ENCODE measurements around the gene TYRO3.

The TYRO3 gene

GRCh38 chr15:41603941-41604911, 45.2 kb downstream of the TYRO3 start:
- peak; percentile 66 for DNase-seq (ENCODE audit: low spot score)

DNA sequence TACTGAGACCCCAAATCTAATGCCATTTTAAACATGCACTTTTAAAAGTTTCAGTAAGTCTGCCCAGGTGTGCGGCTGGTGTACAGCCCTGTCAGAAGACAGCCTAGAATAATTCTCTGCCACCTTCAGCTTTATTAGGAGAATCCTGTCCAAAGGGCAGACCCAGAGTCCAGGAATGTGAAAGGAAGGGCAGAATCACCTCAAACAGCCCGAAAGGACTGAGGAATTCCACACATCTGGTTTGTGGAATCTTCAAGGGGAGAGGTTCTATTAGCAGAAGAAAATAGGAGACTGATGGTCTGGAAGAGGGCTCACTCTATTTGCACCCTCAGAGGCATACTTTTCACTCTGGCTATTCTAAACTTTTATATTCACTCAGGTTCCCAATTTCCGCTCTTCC, 46.6 kb downstream of the TYRO3 start:
- no peak for DNase-seq (ENCODE audit: low spot score)

- no peak for DNase-seq (ENCODE audit: low spot score)
These were observed 48.0 kb downstream of the TYRO3 start for GRCh38 chr15:41606997-41607396.

- DNase-seq (ENCODE audit: low spot score): no peak
These were observed 50.1 kb downstream of the TYRO3 start for GRCh38 chr15:41609123-41609522.

DNA sequence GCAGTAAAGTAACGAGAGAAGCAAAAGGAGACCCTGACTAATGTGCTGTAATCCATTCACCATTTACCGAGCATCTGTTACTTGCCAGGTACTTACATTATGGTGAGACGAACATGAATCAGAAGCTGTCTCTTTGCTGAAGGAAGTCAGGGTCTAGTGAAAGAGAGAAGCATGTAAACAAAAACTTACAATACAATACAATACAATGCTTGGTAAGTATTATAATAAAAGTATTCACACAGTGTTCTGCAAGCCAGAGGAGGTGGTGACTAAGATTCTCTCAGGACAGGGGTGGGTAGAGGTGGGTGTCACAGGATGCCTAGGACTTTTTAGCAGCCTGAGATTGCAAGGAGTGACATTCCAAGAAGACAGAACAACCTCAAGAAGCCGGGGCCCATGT, 51.0 kb downstream of the TYRO3 start:
- no peak for DNase-seq (ENCODE audit: low spot score)

GRCh38 chr15:41620536-41621199, 61.7 kb downstream of the TYRO3 start:
- DNase-seq (ENCODE audit: low spot score): no peak

GRCh38 chr15:41621200-41622193, 62.5 kb downstream of the TYRO3 start:
- DNase-seq (ENCODE audit: low spot score): peak; percentile 77

- DNase-seq (ENCODE audit: low spot score): no peak
These were observed 63.9 kb downstream of the TYRO3 start for GRCh38 chr15:41622901-41623300.

DNA sequence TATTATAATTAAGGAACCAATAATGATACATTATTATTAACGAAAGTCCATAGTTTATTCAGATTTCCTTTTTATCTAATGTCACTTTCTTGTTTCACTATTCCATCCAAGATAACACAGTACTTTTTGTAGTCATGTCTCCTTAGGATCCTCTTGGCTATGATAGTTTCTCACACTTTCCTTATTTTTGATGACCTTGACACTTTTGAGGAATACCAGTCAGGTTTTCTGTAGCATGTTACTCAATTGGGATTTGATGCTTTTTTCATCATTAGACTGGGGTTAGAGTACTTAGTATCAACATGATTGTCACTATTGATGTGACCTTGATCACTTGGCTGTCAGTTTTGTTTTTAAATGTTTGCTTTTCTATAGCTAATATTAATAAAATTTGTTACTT, 68.2 kb downstream of the TYRO3 start:
- no peak for DNase-seq (ENCODE audit: low spot score)

GRCh38 chr15:41629463-41629862, 70.5 kb downstream of the TYRO3 start:
- no peak for DNase-seq (ENCODE audit: low spot score)

DNA sequence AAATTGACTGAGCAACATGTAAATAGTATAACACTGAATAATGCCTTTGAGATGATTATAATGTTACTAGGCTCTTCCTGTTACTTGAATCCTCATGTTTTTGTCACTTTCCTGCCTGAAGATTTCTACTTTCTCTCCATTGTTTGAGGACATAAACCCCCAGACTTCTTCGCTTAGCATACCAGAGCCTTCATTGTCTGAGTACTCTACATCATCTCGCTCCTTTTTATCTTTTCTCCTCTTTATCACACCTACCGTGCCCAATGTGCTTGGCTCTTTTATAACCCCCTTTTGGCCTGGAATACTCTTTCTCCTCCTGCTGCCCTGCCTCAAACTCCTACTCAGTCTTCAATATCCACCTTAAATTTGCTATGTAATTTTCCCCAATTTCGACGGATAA, 70.9 kb downstream of the TYRO3 start:
- no peak for DNase-seq (ENCODE audit: low spot score)

- DNase-seq (ENCODE audit: low spot score): no peak
These were observed 71.7 kb downstream of the TYRO3 start for GRCh38 chr15:41630616-41631217.

DNA sequence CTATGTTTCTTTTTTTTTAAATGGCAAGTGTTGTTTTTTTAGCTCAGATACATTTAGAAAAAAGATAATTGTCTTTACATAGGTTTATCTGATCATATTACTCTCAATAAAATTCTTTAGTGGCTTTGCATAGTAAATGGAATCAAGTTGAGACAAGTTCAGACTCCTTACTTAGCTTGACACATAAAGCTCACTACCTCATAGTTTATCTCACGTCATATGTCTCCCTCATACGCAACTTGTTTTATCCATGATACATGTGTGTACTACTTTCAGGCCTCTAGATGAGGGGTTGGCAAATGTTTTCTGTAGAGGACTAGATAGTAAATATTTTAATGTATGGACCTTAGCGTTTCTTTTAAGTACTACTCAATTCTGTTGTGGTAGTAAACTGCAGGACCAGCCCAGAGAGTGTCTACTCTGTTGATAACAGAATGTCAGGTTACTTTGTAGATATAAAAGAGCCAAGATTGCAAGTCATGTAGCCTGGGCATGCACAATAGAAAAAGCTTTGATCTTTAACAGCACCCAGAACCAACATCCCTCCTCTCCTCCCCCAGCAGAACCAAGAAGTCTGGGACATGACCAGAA, 73.0 kb downstream of the TYRO3 start:
- DNase-seq (ENCODE audit: low spot score): no peak

Measured in SK-N-DZ (cell line).